Neural crest cell (in vitro differentiated cells): Measurements from ENCODE around the gene TXN2. TPM values are rescaled to one million over a fixed set of nuclear protein-coding genes. Genes with fewer than 3 reads are reported as not detected.
"Not testable (repeated sequence)": the region's sequence is repeated elsewhere in the genome, so short reads cannot be mapped to it uniquely, and the experiment has no call there.

Experiments
- DNase-seq: peaks from one replicate; pipeline ENCODE4 v3.0.0; 2021; ENCODE audit warnings: low read depth, mixed read lengths, low spot score
- H3K27ac Mint-ChIP-seq: one replicate; pipeline ENCODE4 v1.8.0; 2021; ENCODE audit warnings: mild to moderate bottlenecking, mixed read lengths; ENCODE audit not compliant: unreplicated experiment
- H3K27me3 Mint-ChIP-seq: 2 replicates; pipeline ENCODE4 v1.8.0; 2021; ENCODE audit warnings: low read depth, mild to moderate bottlenecking, mixed read lengths
- H3K36me3 Mint-ChIP-seq: 2 replicates; pipeline ENCODE4 v1.8.0; 2021; ENCODE audit warnings: low read depth, mild to moderate bottlenecking, mixed read lengths
- H3K4me1 Mint-ChIP-seq: 2 replicates; pipeline ENCODE4 v1.8.0; 2021; ENCODE audit warnings: mixed read lengths
- H3K4me3 Mint-ChIP-seq: one replicate; pipeline ENCODE4 v1.8.0; 2021; ENCODE audit warnings: mild to moderate bottlenecking, mixed read lengths
- H3K9me3 Mint-ChIP-seq: 2 replicates; pipeline ENCODE4 v1.8.0; 2021; ENCODE audit warnings: mixed read lengths
- CTCF ChIP-seq: fragments of 200-600 bp; sonication (generic); conservative IDR thresholded peaks from 2 replicates; pipeline ENCODE4 v1.5.0; 2021; ENCODE audit warnings: antibody characterized with exemption, mild to moderate bottlenecking
- long read RNA-seq: library from polyadenylated mRNA; unstranded; transcript quantifications from one replicate; pipeline ENCODE4 v2.0.0, GENCODE V29; 2020
- total RNA-seq: library from RNA; stranded (reverse); gene quantifications from 2 replicates; pipeline ENCODE4 v1.2.1, GENCODE V29; 2021

Gene TXN2
- total RNA-seq, result 77.9 and 78.0 TPM in 2 replicates
- long read RNA-seq, transcript TXN2-201 (4 exons, 1,736 nt), result major isoform, 57 of 67 reads
- long read RNA-seq, partial matches to known transcripts, result 8 of 67 reads
- long read RNA-seq, other reads (novel, unspliced or antisense), result 0 of 67 reads

GRCh38 chr22:36481393-36482168 lies at the start of gene TXN2:
TXN2 (minus strand) TSS chr22:36481640; CDS start chr22:36480837, 803 bp downstream.
- Mint-ChIP-seq H3K4me1 (peaks cover 29% of the 10 kb centered on the region), H3K4me3 (peak within 1 kb of the TSS; percentile 95), H3K27me3 (peaks cover 6% of the 10 kb centered on the region), H3K9me3 (no peaks in the 10 kb centered on the region), H3K36me3 (peaks cover 8% of the 10 kb centered on the region), H3K27ac (peak within 1 kb of the TSS; percentile 99)
- peak; percentile 88 for DNase-seq
- TF ChIP-seq CTCF, result no peak

DNA sequence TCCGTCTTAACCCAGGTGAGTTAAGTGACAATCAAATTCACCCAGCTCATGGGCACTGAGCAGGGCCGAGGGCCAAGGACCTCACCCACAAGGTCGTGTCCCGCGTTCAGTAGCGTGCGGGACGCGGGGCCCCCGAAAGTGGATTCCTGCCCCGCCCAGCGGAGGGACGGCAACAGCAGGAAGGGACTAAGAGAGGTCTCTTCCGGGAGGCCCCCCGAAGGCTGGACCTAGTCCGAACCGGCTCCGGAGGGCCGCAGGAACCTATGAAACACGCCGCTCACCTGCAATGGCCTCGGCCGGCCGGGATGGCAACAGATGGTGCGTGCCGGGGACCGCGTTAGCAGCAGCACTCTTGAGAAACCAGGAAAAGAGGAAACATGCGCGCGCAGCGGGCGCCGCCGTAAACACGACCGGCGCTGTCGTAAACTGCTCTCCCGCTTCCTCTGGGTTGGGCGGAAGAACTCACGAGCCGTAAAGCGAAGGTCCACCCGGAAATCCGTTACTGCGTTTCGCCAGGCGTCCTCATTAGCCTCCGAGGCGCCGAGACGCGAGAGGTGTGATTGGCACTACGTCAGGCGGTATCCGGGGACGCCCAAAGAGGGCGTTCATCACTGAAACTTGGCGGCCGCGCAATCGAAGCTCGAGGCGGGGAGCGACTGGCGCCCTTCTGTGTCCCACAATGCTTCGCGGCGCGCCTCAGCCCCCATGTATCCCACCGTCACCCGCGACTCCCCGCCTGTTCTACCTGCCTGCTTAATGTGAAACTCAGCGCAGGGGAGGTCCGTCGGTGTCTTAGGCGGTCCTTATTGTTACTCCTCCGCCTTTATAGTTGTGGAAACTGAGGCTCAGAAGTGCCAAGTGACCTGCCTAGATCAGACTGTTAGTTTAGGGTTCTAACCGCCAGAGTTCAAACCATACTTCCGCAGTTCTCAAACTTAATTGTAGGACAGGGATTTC lies 47.6 kb upstream of the TXN2 start, which contains the start of gene EIF3D:
EIF3D (minus strand) TSS at position 372 of the 957 bp plus-strand sequence. CDS start 3,045 bp downstream, outside the sequence.
- peak within 1 kb of the TSS; percentile 98 for H3K27ac Mint-ChIP-seq
- peaks cover 13% of the 10 kb centered on the region for H3K4me1 Mint-ChIP-seq
- no peak for TF ChIP-seq CTCF
- H3K9me3 Mint-ChIP-seq, result peaks cover 4% of the 10 kb centered on the region
- DNase-seq, result peak; percentile 97
- H3K27me3 Mint-ChIP-seq, result peaks cover 3% of the 10 kb centered on the region
- peak within 1 kb of the TSS; percentile 98 for H3K4me3 Mint-ChIP-seq
- peaks cover 14% of the 10 kb centered on the region for H3K36me3 Mint-ChIP-seq

DNA sequence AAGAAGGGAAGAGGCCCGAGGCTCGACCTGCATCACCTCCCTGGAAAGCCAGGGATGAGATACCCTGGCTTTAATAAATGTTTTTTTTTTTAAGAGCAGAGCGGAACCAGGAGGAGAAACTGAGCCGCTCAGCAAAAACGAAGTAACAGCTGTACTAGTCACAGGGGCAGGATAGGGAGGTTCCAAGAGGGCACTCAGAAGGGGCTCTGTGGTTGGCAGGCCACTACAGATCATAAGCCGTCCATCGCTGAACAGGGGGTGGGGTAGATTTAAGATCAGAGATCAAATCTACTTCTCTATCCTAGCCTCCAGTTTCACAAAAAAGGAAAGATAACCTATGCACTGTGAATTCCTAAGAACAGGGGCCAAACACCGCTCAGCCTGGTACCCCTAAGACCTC lies 46.9 kb upstream of the TXN2 start:
- Mint-ChIP-seq H3K4me3 (peak overlapping the region; percentile 98), H3K4me1 (peaks cover 13% of the 10 kb centered on the region), H3K27me3 (peaks cover 3% of the 10 kb centered on the region), H3K27ac (peak overlapping the region; percentile 98), H3K36me3 (peaks cover 19% of the 10 kb centered on the region), H3K9me3 (peaks cover 3% of the 10 kb centered on the region)
- TF ChIP-seq CTCF, result no peak
- DNase-seq, result no peak

DNA sequence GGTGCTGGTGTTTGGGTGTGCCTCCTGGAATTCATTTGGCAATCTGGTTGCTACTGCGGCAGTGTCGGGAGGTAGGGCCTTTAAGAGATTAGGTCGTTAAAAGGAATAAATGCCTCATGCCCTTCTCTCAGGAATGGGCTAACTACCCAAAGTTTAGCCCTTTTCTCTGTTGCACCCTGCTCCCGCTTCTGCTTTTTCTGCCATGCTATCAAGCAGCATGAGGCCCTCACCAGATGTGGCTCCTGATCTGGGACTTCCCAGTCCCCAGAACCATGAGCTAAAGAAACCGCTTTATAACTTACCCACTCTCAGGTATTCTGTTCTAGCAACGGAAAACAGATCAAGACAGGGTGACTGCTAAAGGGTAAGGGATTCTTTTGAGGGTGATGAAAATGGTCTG lies 41.2 kb upstream of the TXN2 start:
- no peak overlapping the region for H3K4me3 Mint-ChIP-seq
- H3K4me1 Mint-ChIP-seq, result peaks cover 6% of the 10 kb centered on the region
- no peak for TF ChIP-seq CTCF
- H3K36me3 Mint-ChIP-seq, result peaks cover 24% of the 10 kb centered on the region
- no peaks in the 10 kb centered on the region for H3K9me3 Mint-ChIP-seq
- H3K27me3 Mint-ChIP-seq, result no peaks in the 10 kb centered on the region
- H3K27ac Mint-ChIP-seq, result no peak overlapping the region
- no peak for DNase-seq

DNA sequence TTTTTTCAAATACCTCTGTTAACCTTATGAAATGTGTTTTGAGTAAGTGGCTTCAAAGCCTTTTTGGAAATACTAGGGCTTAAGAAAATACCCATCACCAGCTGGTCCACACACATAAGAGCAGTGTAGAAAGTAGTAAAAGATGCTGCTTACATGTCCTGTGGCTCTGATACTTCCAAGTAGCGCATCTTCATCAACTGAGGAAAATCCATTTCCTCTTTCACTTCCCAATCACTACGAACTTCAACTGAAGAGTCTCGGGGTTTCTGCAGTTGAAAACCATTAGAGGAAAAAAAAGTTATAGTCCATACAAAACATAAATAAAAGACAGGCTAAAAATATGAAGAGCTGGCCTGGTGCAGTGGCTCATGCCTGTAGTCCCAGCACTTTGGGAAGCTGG lies 39.0 kb upstream of the TXN2 start:
- Mint-ChIP-seq H3K4me3 (no peak overlapping the region), H3K9me3 (no peaks in the 10 kb centered on the region), H3K27me3 (no peaks in the 10 kb centered on the region), H3K27ac (no peak overlapping the region), H3K4me1 (no peaks in the 10 kb centered on the region), H3K36me3 (peaks cover 28% of the 10 kb centered on the region)
- no peak for DNase-seq
- no peak for TF ChIP-seq CTCF

DNA sequence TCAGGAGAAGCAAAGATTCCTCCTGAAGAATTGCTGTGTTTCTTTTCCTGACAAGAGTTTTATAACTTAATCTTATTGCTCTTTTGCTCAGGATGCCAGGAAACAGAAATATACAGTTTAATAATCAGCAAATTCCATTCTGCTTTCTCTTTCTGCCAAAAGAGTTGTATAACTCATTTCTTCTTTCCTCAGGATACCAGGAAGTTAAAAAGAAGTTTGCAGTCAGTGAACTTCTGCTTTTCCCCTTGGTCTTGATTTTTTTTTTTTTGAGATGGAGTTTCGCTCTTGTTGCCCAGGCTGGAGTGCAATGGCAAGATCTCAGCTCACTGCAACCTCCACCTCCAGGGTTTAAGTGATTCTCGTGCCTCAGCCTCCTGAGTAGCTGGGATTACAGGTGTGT lies 38.5 kb upstream of the TXN2 start:
- H3K36me3 Mint-ChIP-seq, result peaks cover 27% of the 10 kb centered on the region

More for the DNA sequence above, 38.5 kb upstream of the TXN2 start:
- not testable (repeated sequence) for H3K4me1 Mint-ChIP-seq, H3K4me3 Mint-ChIP-seq, H3K27me3 Mint-ChIP-seq, H3K9me3 Mint-ChIP-seq, H3K27ac Mint-ChIP-seq, DNase-seq
